ENCODE results near the gene PPP1R8. TPM values are rescaled to one million over a fixed set of nuclear protein-coding genes. Genes with fewer than 3 reads are reported as not detected.

PPP1R8 gene
- total RNA-seq, 1 experiment from 2014 or later = 38.3 TPM

DNA sequence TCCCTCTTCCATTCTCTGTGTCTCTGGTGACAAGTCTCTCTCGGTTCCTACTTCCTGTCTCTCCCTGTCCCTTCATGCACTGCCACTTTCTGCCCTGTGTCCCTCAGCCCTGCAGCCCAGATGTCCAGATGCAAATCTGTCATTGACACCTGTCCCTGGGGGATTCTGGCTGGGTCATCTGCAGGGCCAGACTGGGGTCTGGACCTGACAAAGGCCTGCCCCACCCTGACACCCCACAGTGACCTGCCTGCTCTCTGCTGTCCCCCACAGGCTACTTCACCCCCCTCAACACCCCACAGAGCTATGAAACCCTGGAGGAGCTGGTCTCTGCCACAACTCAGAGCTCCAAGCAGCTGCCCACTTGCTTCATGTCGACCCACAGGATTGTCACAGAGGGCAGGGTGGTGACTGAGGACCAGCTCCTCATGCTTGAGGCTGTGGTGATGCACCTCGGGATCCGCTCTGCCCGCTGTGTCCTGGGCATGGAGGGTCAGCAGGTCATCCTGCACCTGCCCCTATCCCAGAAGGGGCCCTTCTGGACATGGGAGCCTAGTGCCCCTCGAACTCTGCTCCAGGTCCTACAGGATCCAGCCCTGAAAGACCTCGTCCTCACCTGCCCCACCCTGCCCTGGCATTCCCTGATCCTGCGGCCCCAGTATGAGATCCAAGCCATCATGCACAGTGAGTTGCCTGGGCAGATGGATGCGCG lies 48.9 kb downstream of the PPP1R8 start:
- Histone ChIP-seq H3K36me3 (ENCODE audit: insufficient read depth, low read length) (no peaks in the 10 kb centered on the region), H3K27ac (ENCODE audit: low read length) (no peak overlapping the region), H2AFZ (ENCODE audit: low read length) (no peak overlapping the region), H3K4me1 (ENCODE audit: low read length) (peaks cover 14% of the 10 kb centered on the region), H3K79me2 (ENCODE audit: low read length) (no peaks in the 10 kb centered on the region), H3K27me3 (ENCODE audit: low read length) (no peaks in the 10 kb centered on the region), H3K9ac (ENCODE audit: low read length) (no peak overlapping the region), H3K9me2 (replicated peaks; ENCODE audit: insufficient read depth, low read length) (no peaks in the 10 kb centered on the region), H4K20me1 (ENCODE audit: insufficient read depth, low read depth, low read length) (no peaks in the 10 kb centered on the region), H3K9me3 (ENCODE audit: low read length) (no peaks in the 10 kb centered on the region), H3K4me2 (ENCODE audit: low read depth, low read length, poor library complexity, severe bottlenecking) (no peak overlapping the region), H3K4me3 (ENCODE audit: low read length) (no peak overlapping the region)
- no peak for DNase-seq

DNA sequence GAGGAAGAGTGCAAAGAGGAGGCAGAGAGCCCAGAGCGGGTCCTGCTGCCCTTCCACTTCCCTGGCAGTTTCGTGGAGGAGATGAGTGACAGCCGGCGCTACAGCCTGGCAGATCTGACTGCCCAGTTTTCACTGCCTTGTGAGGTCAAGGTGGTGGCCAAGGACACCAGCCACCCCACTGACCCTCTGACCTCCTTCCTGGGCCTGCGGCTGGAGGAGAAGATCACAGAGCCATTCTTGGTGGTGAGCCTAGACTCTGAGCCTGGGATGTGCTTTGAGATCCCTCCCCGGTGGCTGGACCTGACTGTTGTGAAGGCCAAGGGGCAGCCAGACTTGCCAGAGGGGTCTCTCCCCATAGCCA lies 51.9 kb downstream of the PPP1R8 start:
- H3K27ac ChIP-seq (ENCODE audit: low read length) = no peak overlapping the region
- H3K9ac ChIP-seq (ENCODE audit: low read length) = no peak overlapping the region
- DNase-seq = no peak
- no peaks in the 10 kb centered on the region for H4K20me1 ChIP-seq (ENCODE audit: insufficient read depth, low read depth, low read length)
- no peaks in the 10 kb centered on the region for H3K9me3 ChIP-seq (ENCODE audit: low read length)
- no peaks in the 10 kb centered on the region for H3K9me2 ChIP-seq (replicated peaks; ENCODE audit: insufficient read depth, low read length)
- peaks cover 7% of the 10 kb centered on the region for H3K4me1 ChIP-seq (ENCODE audit: low read length)
- no peak overlapping the region for H2AFZ ChIP-seq (ENCODE audit: low read length)
- H3K79me2 ChIP-seq (ENCODE audit: low read length) = no peaks in the 10 kb centered on the region
- H3K4me3 ChIP-seq (ENCODE audit: low read length) = no peak overlapping the region
- no peaks in the 10 kb centered on the region for H3K36me3 ChIP-seq (ENCODE audit: insufficient read depth, low read length)
- H3K27me3 ChIP-seq (ENCODE audit: low read length) = no peaks in the 10 kb centered on the region
- H3K4me2 ChIP-seq (ENCODE audit: low read depth, low read length, poor library complexity, severe bottlenecking) = no peak overlapping the region

DNA sequence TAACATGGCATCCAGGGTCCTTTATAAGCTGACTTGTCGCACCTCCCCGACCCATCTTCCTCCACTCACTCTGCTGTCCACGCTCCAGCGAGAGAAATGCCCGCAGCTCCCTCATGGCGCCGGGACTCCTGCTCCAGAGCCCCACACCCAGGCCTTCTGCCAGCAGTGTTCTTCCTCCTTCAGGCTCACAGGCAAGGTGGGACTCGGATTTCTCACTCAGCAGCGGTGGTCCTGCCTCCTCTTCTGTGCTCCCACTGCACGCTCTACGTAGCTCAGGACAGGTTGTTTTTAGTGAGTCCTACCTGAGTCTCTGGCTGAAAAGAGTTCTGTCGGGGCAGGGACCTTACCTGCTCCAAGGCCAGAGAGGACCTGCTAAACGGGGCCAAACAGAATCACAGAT lies 53.0 kb downstream of the PPP1R8 start:
- DNase-seq = no peak
- Histone ChIP-seq H3K4me2 (ENCODE audit: low read depth, low read length, poor library complexity, severe bottlenecking) (no peak overlapping the region), H3K79me2 (ENCODE audit: low read length) (no peaks in the 10 kb centered on the region), H3K9me2 (replicated peaks; ENCODE audit: insufficient read depth, low read length) (no peaks in the 10 kb centered on the region), H3K27me3 (ENCODE audit: low read length) (no peaks in the 10 kb centered on the region), H4K20me1 (ENCODE audit: insufficient read depth, low read depth, low read length) (no peaks in the 10 kb centered on the region), H3K27ac (ENCODE audit: low read length) (no peak overlapping the region), H3K9ac (ENCODE audit: low read length) (no peak overlapping the region), H3K9me3 (ENCODE audit: low read length) (no peaks in the 10 kb centered on the region), H3K4me1 (ENCODE audit: low read length) (peaks cover 8% of the 10 kb centered on the region), H3K36me3 (ENCODE audit: insufficient read depth, low read length) (no peaks in the 10 kb centered on the region), H2AFZ (ENCODE audit: low read length) (no peak overlapping the region), H3K4me3 (ENCODE audit: low read length) (no peak overlapping the region)

DNA sequence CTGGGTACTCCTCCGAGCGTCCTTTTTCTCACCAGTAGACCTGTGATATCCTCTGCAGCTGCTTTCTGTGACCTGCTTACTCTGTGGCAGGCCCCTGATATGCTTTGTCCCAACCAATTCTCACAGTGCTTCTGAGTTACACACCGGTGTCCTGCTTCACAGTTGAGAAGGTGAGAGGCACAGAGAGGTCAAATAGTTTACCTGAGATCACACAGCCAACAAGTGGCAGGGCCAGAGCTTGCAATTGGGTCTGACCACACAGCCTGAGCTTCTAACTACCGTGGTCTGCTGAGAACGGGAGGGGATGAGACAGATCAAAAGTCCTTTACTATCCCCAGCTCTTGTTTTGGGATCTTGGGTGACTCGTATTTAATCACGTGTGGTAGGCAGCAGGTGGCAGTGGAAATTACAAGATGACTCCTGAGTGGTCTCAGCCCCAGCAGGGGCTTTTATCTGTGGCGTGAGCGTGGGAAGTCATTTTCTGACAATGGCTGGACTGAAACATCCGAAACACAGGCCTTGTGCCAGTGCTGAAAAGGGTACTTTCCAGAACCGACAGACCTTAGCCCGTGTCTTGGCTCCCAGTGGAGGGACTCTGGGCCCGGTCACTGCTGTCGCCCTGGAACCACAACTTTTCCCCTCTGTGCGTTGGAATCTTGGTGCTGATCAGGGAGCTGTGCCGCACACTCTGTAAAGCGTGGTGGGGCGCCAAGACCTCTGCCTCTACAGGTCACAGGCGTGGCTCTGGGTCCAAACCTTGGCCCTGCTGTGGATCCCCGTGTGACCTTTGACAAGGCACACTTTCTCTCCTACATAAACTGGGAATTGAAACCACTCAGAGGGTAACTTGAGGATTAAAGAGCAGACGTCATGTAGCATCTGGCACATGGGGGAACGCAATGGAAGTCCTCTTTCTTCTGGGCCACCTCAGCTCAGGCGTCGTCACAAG lies 53.7 kb downstream of the PPP1R8 start:
- no peaks in the 10 kb centered on the region for H3K27me3 ChIP-seq (ENCODE audit: low read length)
- H2AFZ ChIP-seq (ENCODE audit: low read length) = no peak overlapping the region
- H3K79me2 ChIP-seq (ENCODE audit: low read length) = no peaks in the 10 kb centered on the region
- H3K36me3 ChIP-seq (ENCODE audit: insufficient read depth, low read length) = no peaks in the 10 kb centered on the region
- no peak overlapping the region for H3K9ac ChIP-seq (ENCODE audit: low read length)
- H3K9me3 ChIP-seq (ENCODE audit: low read length) = no peaks in the 10 kb centered on the region
- H3K4me3 ChIP-seq (ENCODE audit: low read length) = no peak overlapping the region
- no peak overlapping the region for H3K4me2 ChIP-seq (ENCODE audit: low read depth, low read length, poor library complexity, severe bottlenecking)
- H3K9me2 ChIP-seq (replicated peaks; ENCODE audit: insufficient read depth, low read length) = no peaks in the 10 kb centered on the region
- no peaks in the 10 kb centered on the region for H4K20me1 ChIP-seq (ENCODE audit: insufficient read depth, low read depth, low read length)
- peaks cover 8% of the 10 kb centered on the region for H3K4me1 ChIP-seq (ENCODE audit: low read length)
- DNase-seq = no peak
- H3K27ac ChIP-seq (ENCODE audit: low read length) = no peak overlapping the region

DNA sequence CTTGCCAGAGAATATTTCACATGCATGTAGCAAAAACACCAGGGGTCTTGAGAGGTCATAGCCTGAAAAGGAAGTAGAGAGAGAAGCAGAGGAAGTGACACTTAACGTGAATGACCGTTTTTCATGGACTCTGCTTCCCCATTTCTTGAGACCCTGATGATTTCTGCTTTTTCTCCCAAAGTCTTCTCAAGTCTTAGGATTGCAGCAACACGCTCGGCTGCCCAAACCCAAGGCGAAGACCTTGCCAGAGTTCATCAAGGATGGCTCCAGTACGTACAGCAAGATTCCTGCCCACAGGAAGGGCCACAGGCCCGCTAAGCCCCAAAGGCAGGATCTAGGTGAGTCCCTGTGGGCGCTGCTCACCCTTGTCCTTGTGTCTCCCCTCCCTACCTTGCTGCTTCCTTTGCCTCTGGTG lies 54.5 kb downstream of the PPP1R8 start:
- H3K79me2 ChIP-seq (ENCODE audit: low read length) = no peaks in the 10 kb centered on the region
- no peaks in the 10 kb centered on the region for H3K9me3 ChIP-seq (ENCODE audit: low read length)
- no peak overlapping the region for H3K27ac ChIP-seq (ENCODE audit: low read length)
- no peak overlapping the region for H3K9ac ChIP-seq (ENCODE audit: low read length)
- H3K4me3 ChIP-seq (ENCODE audit: low read length) = no peak overlapping the region
- no peaks in the 10 kb centered on the region for H4K20me1 ChIP-seq (ENCODE audit: insufficient read depth, low read depth, low read length)
- H2AFZ ChIP-seq (ENCODE audit: low read length) = no peak overlapping the region
- no peaks in the 10 kb centered on the region for H3K27me3 ChIP-seq (ENCODE audit: low read length)
- DNase-seq = no peak
- H3K36me3 ChIP-seq (ENCODE audit: insufficient read depth, low read length) = no peaks in the 10 kb centered on the region
- H3K9me2 ChIP-seq (replicated peaks; ENCODE audit: insufficient read depth, low read length) = no peaks in the 10 kb centered on the region
- H3K4me1 ChIP-seq (ENCODE audit: low read length) = peaks cover 8% of the 10 kb centered on the region
- H3K4me2 ChIP-seq (ENCODE audit: low read depth, low read length, poor library complexity, severe bottlenecking) = no peak overlapping the region

DNA sequence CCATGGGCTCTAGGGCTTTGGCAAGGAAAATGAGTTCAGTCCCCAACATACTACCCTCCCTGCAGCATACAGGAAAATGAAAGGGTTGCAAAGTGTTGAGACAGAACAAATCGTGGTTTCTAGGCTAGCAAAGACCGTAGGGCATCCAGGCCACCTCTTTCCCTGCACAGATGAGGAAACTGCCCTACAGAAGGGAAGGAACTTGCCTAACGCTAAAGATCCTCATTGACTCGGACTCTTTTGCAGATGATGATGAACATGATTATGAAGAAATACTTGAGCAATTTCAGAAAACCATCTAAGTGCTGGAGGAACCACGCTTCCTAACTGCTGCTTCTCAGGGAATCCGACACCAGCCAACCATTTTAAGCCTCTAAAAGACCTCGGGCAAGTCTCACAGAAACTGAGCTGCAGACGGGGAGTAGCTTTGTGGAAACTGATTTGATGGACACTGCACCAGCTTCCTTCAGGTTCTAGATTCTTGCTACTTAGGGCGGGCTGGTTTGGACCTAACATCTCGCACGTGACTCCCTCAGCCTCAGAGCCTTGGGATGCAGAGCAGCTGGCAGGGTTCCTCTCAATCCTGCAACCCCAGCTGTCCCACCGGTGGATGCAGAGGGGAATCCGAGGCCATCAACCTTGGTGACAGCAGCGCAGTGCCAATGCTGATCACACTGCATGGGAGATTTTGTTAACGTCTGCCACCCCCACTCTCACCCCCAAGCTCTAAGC lies 55.2 kb downstream of the PPP1R8 start:
- Histone ChIP-seq H3K27me3 (ENCODE audit: low read length) (no peaks in the 10 kb centered on the region), H2AFZ (ENCODE audit: low read length) (no peak overlapping the region), H3K36me3 (ENCODE audit: insufficient read depth, low read length) (no peaks in the 10 kb centered on the region), H3K79me2 (ENCODE audit: low read length) (no peaks in the 10 kb centered on the region), H3K4me1 (ENCODE audit: low read length) (peaks cover 14% of the 10 kb centered on the region), H3K9me3 (ENCODE audit: low read length) (no peaks in the 10 kb centered on the region), H3K4me2 (ENCODE audit: low read depth, low read length, poor library complexity, severe bottlenecking) (no peak overlapping the region), H3K9ac (ENCODE audit: low read length) (no peak overlapping the region), H4K20me1 (ENCODE audit: insufficient read depth, low read depth, low read length) (no peaks in the 10 kb centered on the region), H3K4me3 (ENCODE audit: low read length) (no peak overlapping the region), H3K9me2 (replicated peaks; ENCODE audit: insufficient read depth, low read length) (no peaks in the 10 kb centered on the region), H3K27ac (ENCODE audit: low read length) (no peak overlapping the region)
- no peak for DNase-seq

DNA sequence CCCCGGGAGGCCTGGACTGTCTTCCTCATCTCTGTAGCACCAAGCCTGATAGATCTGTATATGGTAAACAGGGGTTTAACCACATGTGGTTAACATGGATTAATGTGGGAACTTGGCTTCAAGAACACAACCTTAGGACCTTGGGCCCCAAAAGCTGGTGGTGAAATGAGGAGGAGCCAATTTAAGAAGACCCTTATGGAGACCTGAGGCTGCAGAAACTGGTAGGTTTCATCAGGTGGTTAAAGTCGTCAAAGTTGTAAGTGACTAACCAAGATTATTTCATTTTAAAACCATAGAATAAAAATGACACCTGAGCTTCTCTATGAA lies 55.7 kb downstream of the PPP1R8 start:
- no peaks in the 10 kb centered on the region for H3K9me2 ChIP-seq (replicated peaks; ENCODE audit: insufficient read depth, low read length)
- H4K20me1 ChIP-seq (ENCODE audit: insufficient read depth, low read depth, low read length) = no peaks in the 10 kb centered on the region

DNA sequence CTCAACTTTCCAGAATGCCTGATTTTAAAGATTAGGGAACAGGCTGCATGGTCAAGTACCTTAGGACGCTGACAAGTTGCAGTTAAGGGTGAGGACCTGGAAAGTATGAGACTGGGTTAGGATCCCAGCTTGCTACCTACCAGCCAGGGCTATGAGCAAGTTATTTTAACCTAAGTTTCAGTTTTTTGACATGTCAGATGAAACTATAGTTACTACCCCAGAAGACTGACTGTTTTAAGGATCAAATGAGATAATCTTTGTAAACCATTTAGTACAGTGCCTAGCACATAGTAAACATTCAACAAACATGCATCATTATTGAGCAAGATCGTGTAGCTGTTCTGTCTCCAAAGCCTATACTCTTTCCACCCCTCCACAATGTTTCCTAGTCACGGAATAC lies 56.2 kb downstream of the PPP1R8 start:
- H2AFZ ChIP-seq (ENCODE audit: low read length) = no peak overlapping the region
- H3K4me3 ChIP-seq (ENCODE audit: low read length) = no peak overlapping the region
- no peaks in the 10 kb centered on the region for H3K27me3 ChIP-seq (ENCODE audit: low read length)
- no peaks in the 10 kb centered on the region for H3K9me2 ChIP-seq (replicated peaks; ENCODE audit: insufficient read depth, low read length)
- no peaks in the 10 kb centered on the region for H3K9me3 ChIP-seq (ENCODE audit: low read length)
- H3K36me3 ChIP-seq (ENCODE audit: insufficient read depth, low read length) = peaks cover 9% of the 10 kb centered on the region; the same call in 1 of the 2 replicates
- no peak overlapping the region for H3K4me2 ChIP-seq (ENCODE audit: low read depth, low read length, poor library complexity, severe bottlenecking)
- H3K4me1 ChIP-seq (ENCODE audit: low read length) = peaks cover 23% of the 10 kb centered on the region
- no peak for DNase-seq
- H3K27ac ChIP-seq (ENCODE audit: low read length) = no peak overlapping the region
- H3K9ac ChIP-seq (ENCODE audit: low read length) = no peak overlapping the region
- no peaks in the 10 kb centered on the region for H4K20me1 ChIP-seq (ENCODE audit: insufficient read depth, low read depth, low read length)
- H3K79me2 ChIP-seq (ENCODE audit: low read length) = no peaks in the 10 kb centered on the region

More for the DNA sequence above, 55.7 kb downstream of the PPP1R8 start:
- Histone ChIP-seq H3K9me3 (ENCODE audit: low read length) (no peaks in the 10 kb centered on the region), H3K27me3 (ENCODE audit: low read length) (no peaks in the 10 kb centered on the region), H2AFZ (ENCODE audit: low read length) (no peak overlapping the region), H3K27ac (ENCODE audit: low read length) (no peak overlapping the region), H3K79me2 (ENCODE audit: low read length) (no peaks in the 10 kb centered on the region), H3K9ac (ENCODE audit: low read length) (no peak overlapping the region), H3K4me2 (ENCODE audit: low read depth, low read length, poor library complexity, severe bottlenecking) (no peak overlapping the region), H3K36me3 (ENCODE audit: insufficient read depth, low read length) (peaks cover 5% of the 10 kb centered on the region; the same call in 1 of the 2 replicates), H3K4me3 (ENCODE audit: low read length) (no peak overlapping the region), H3K4me1 (ENCODE audit: low read length) (peaks cover 19% of the 10 kb centered on the region)
- DNase-seq = no peak
